DMS153 (cell line): ENCODE results near the gene PRR7.
"Not testable (repeated sequence)": the region's sequence is repeated elsewhere in the genome, so short reads cannot be mapped to it uniquely, and the experiment has no call there.

Experiments used
- DNase-seq: peaks from one replicate; lab custom pipeline; 2025; lab: John Stamatoyannopoulos, UW

The PRR7 gene, protein sequence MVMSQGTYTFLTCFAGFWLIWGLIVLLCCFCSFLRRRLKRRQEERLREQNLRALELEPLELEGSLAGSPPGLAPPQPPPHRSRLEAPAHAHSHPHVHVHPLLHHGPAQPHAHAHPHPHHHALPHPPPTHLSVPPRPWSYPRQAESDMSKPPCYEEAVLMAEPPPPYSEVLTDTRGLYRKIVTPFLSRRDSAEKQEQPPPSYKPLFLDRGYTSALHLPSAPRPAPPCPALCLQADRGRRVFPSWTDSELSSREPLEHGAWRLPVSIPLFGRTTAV

DNA sequence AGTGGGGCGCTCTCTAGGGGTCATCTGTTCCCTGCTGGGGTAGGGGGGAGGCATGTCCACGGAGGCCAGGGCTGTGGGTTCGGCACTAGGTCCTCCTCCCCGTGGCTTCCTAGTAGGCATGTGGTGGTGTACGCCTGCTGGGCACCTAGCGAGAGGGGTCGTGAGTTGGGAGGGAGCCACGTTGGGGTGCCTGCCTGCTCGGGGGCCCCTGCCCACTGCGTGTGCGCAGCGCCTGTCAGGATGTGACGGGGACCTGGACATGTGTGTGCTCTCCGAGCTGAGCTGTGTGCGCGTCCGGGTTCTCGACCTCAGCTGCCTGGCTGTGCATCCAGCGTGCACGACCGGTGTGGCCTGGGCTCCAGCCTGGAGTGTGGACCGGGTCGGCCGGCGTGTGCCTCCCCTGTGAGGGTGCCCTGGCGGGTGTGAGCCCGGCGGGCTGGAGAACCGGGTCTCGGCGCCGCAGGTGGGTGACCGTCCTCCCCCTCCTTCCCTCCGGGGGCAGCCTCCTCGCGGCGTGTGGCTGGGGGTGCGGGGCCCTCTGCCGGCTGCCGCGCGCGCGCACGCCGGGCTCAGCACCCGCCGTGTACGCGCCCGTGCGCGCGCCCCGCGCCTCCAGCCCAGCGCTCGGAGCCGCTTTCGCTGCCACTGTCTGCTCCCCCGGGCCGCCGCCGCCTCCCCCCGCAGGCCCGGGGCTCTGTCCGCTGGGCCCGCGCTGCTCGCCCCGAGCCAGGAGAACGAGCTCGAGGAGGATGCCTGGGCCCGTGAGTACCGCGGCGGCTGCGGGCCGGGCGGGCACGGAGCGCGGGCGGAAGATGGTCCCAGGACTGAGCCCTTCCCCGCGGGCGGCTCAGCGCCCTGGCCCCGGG lies at the start of gene PRR7:
PRR7 (plus strand) TSS at position 615 of the 866 bp plus-strand sequence. CDS start 8,254 bp downstream, outside the sequence.
- peak; percentile 5 for DNase-seq

DNA sequence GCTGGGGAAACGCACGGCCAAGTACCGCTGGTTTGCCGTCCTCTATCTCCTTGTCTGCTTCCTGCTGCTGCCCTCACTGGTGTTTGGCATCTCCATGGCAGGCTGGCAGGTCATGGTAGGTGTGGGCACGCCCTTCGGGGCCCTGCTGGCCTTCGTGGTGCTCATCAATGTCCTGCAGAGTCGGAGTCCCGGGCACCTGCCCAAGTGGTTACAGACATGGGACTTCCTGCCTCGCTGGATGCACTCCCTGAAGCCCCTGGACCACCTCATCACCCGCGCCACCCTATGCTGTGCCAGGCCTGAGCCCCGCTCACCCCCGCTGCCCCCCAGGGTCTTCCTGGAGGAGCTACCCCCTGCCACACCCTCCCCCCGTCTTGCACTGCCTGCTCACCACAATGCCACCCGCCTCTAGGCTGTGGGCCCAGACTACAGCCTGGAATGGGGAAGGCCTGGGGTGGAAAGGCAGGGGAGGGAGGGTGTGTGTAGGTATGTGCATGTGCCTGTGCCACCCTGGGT lies 48.7 kb upstream of the PRR7 start:
- no peak for DNase-seq

DNA sequence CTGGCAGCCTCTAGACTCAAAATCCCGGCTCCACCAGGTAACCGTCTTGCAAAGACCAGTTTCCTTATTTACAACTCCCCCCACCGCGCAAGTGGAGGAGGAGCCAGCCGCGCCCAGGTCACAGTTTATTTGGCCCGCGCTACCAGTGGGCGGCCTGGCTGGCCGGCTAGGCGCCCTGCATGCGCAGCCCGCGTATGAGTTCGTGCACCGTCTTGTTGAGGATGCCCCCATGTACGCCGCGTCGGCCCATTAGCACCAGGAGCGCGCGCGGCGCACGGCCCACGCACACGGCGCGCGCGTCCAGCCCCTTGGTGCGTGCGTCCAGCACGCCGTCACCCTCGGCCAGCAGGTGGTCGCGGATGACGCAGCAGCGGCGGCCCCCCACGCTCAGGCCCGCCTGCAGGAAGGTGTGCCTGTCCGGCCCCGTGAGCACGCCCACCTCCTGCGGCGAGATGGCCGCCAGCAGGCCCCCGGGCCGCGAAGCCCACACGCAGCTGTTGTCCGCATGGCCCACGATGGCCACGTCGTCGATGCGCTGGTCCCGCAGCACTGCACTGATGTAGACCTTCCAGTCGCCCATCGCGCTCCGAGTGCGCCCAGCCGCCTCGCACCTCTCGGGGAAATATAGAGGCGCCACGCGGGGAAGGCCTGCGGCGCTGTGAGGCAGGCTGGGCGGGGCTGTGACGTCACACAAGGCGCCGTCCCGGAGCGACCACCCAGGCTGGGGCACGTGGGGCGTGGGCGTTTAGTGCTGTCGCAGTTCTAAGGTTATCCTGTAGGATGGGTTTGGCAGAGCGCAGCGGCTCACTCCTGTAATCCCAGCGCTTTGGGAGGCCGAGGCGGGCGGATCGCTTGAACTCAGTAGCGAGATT lies 46.4 kb upstream of the PRR7 start, which contains the start of gene PFN3:
PFN3 (minus strand) TSS at position 665 of the 872 bp plus-strand sequence; CDS start at position 580, 85 bp downstream.
- DNase-seq, result no peak

DNA sequence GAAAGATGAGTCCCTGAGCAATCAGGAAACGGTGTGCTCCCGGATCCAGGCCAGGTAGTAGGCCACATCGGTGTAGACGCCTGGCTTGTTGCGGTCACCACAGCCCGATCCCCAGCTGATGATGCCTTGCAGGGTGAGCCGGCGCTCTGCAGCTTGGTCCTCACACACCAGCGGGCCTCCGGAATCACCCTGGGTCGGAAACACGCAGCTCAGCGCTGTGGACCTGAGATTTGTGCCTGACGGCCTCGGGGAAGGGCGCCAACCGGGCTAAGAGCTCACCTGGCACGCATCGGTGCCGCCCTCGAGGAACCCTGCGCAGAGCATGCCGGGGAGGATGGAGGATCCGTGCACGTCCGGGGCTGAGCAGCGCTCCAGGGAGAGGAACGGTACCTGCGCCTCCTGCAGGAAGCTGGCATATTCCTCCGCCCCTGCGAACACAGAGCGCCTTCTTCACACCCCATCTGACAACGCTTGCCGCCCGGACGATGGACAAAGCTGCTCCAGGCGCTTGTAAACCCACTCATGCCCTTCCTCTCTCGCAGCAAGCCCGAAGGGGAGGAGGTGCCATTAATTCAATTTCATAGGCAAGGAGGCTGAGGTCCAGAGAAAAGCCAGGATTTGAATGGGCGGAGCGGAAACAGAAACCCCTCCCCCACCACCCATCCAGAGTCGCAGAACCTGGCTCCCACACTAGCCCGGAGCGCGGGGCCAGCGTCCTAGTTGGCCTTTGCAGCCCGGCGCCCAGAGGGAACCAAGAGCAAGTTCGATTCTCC lies 44.2 kb upstream of the PRR7 start:
- DNase-seq, result peak; percentile 70

DNA sequence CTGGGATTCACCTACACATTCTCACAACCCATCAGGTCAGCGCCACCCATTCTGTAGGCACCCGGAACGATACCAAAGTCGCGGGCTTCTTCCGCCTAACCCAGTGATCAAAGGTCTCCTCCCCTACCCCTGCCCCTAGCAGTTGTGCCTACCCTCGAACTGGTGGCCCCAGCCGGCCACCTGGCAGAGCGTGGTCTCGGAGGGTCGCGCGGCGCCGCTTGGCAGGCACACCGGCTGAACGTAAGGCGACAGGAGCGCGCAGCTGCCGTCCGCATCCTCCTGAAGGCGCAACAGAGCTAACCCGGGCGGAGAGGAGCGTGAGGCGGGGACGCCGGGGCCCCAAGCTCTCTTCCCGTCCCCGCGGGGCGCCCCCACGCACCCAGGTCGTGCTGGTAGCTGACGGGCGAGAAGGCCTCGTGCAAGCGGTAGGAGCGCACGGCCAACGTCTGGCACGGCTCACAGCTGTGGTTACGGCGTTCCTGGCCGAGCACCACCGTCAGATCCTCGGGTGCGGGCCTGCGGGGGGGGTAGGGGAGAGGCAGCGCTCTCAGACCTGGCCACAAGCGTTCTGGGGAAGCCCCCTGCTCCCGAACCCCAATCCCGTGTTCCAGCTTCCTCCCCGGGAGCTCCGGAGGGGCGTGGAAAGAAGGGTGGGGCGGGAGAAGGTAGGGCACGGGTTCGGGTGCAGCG lies 43.4 kb upstream of the PRR7 start:
- DNase-seq, result peak; percentile 4

DNA sequence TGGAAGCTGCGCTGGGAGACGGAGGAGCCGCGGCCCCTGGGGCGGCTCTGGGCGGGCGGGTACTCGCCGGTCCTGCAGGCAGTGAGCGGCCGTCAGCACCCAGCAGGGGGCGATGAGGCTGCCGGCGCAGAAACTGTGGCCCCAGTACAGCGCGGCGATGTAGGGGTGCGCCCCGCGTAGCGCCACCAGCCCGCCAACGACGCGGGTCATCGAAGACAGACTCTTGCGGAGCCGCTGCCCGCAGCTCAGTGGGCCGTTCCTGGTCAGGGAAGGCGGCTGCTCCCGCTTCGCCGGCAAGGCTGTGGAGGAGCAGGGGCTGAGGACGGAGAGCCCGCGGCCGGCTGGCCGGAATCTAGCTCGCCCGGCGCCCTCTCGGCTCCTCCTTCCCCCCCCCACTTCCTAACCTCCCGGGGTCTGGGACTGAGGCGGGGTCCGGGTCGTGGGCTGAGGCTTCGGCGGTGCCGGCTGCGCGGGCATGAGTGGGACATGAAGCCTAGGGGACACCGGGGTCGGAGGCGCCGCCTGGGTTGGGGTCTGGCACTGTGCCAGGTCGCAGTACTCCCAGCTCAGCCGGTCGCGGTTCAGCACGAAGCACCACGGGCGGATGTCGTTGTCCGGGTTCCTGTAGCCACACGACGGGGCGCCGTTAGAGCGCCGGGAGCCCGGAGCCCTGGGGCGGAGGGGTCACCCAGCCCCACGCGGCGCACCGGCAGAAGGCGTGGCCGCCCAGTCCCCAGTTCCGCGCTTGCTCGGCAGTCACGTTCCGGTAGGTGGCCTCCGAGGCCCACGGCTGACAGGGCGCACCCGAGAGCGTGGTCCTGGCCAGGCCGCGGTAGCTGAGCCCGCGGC lies 42.6 kb upstream of the PRR7 start:
- peak; percentile 34 for DNase-seq

DNA sequence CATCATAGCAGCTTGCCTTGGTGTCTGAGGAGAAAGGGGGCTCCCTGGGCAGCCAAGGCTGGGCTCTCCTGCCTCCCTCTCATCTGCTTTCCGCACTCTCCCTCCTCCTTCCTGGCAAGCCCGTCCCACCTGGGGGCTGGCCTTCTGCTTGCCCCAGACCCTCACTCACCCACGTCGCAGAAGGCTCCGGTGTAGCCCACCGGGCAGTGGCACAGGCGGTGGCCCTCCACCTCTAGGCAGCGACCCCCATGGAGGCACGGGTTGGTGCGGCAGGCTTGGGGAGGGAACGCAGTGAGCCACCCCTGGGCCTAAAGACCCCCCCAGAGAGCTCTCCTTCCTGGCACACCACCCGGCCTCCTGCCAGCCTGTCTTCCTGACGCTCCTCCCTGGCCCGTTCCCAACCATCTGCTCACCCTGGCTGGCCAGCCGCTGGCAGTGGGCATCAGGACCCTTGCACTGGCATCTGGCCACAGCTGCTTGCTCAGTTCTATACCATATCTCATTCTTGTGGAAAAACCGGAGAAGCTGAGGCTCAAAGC lies 41.9 kb upstream of the PRR7 start:
- no peak for DNase-seq

DNA sequence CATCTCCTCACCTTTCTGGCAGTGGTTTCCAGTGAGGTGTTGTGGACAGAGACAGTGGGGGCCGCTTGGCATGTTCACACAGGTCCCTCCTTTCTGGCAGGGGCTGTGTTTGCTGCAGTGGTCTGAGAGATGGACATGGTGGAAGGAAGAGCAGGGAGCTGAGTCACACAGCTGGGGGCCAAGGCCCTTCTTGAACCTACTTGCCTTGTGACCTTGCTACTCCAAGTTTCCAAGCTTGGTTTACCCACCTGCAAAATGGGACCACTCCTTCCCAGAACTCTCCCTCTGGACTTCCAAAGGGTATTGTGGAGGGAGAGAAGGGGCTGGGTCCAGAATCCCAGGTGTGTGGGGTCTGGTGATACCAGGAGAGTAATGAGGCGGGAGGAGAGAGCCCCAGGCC lies 41.3 kb upstream of the PRR7 start:
- DNase-seq, result no peak

DNA sequence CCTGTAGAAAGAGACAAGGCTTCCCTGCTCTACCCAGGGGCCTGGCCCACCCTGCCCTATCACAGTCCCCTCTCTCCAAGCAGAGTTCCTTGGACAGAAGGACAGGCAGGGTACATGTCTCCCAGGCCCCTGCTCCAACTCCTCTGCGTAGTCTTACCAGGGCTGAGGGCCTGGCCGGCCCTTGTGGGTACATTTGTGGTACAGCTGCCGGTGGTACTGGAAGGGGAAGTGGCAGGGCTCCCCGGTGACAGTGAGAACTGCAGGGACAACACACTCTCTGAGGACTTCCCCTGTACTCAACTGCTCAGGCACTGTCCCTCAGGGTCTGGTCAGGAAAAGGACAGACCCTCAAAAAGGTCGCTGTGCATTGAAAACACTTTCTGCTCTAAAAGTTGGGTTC lies 40.8 kb upstream of the PRR7 start:
- DNase-seq, result no peak

DNA sequence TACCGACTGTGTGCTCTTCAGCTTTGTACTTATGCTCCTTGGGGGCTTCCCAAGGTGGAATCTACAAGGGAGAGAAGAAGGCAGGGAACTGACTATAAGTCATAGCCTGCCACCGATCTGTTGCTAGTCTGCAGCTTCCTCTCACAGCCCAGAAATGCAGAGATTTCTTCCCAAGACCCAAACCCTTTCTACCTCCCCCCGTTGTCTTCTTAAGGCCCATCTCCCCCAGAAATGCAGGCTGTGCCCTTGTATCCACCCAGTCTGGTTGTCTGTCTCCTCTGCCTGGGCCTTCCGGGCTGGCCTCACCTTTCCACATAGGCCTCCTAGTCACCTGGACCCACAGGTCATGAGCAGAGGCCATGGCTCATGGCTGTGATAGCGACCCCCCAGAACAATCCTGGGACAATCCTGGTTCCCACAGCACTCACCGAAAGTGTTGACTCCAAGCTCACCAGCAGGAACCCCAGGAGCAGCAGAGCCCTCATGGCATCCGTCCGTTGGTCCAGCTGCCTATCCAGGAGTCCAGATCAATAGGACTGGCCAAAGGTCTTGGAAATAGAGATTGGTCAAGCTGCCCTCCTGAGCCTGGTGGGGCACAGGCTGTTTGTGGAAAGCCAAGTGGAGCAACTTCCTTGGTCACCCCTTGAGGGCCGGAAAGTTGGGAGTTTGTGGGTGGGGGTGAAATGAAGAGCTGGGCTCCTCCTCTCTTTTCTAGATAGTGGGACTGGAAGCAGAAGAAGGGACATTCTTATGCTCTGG lies 37.4 kb upstream of the PRR7 start, which contains the start of gene F12:
F12 (minus strand) TSS at position 522 of the 759 bp plus-strand sequence; CDS start at position 485, 37 bp downstream.
- DNase-seq, result no peak

DNA sequence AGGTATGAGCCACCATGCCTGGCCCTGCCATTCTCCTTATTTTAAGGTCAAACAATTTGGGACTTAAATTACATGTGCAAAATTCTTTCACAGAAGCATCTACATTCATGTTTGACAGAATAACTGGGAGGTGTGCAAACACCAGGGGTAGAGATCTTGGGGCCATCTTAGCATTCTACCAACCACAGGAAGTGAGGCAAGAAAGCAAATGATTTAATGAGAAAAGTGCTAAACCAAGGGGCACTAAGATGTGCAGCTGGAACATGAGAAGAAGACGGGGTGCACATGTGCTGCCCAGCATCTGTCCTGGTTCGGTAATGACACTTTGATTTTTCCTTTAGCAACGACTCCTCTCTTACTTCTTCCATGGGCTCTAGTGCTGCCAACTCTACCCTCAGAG lies 36.0 kb upstream of the PRR7 start:
- no peak for DNase-seq

DNA sequence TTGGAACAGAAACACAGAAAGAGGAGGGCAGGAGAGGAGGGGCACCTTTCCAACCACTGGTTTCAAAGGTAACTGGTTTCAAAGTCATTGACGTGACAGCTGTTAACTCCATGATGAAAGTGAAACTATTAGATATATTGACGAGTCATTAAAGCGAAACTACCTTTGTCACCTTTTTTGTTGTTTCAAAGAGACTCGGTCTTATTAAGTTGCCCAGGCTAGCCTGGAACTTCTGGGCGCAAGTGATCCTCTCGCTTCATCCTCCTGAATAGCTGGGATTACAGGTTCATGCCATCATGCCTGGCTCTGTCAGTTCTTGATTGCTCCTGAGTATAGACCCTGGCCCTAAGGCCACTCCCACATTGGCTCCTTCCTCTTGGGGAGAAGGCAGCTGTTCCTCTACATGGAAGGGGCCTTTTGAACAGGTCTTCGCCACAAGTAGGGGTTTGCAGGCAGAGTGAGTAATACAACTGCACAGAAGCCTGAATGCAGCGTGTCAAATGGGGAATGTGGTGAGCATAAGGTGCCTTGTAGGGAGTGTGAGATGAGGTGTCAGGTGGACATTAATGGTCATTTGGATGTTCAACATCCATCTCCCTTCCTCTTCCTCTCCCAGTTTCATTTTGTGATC lies 33.9 kb upstream of the PRR7 start:
- DNase-seq, result no peak

DNA sequence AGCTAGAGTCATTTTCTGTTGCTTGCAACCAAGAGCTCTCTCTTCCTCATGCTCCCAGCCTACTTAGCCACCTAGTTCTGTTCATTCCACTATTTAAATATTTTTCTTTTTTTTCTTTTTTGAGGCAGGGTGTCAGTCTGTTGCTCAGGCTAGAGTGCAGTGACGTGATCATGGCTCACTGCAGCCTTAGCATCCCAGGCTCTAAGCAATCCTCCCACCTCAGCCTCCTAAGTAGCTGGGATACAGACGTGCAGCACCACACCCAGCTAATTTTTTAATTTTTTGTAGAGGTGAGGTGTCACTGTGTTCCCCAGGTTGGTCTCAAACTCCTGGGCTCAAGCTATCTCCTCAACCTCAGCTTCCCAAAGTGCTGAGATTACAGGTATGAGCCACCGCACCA lies 32.1 kb upstream of the PRR7 start:
- no peak for DNase-seq

DNA sequence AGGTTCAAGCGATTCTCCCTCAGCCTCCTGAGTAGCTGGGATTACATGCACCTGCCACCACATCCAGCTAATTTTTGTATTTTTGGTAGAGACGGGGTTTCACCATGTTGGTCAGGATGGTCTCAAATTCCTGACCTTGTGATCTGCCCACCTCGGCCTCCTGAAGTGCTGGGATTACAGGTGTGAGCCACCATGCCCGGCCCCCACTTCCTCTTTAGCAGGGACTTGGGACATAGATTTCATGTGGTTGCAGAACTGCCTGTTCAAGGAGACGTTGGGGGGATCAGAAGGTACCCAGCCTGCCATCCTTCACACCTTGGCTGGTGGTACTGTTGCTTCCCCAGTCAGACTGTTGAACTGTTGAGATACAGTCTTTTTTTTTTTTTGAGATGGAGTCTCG lies 29.5 kb upstream of the PRR7 start:
- not testable (repeated sequence) for DNase-seq

DNA sequence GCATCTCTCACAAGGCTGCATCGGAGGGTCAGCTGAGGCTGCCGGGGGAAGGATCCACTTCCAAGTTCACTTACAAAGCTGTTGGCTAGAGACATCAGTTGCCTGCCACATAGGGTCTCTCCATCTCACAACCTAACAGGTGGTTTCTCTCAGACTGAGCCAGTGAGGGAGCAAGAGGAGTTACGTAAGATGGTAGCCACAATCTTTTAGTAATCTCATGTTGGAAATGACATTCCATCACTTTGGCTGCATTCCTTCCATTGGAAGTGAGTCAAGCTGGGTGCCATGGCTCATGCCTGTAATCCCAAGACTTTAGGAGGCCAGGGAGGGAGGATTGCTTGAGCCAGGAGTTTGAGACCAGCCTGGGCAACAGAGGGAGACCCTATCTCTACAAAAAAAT lies 27.6 kb upstream of the PRR7 start:
- no peak for DNase-seq

DNA sequence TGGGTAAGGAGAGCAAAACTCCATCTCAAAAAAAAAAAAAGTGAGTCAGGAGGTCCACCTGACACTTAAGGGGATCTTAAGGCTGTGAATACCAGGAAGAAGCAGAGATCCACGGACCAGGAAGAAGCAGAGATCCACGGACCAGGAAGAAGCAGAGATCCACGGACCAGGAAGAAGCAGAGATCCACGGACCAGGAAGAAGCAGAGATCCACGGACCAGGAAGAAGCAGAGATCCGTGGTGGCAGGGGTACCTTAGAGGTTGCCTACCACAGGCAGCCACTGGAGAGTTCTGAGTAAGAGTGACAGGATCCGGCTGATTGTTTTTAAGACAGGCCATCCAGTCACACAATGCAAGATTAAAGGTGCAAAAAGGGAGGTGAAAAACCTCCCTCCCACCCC lies 26.1 kb upstream of the PRR7 start:
- DNase-seq, result not testable (repeated sequence)

DNA sequence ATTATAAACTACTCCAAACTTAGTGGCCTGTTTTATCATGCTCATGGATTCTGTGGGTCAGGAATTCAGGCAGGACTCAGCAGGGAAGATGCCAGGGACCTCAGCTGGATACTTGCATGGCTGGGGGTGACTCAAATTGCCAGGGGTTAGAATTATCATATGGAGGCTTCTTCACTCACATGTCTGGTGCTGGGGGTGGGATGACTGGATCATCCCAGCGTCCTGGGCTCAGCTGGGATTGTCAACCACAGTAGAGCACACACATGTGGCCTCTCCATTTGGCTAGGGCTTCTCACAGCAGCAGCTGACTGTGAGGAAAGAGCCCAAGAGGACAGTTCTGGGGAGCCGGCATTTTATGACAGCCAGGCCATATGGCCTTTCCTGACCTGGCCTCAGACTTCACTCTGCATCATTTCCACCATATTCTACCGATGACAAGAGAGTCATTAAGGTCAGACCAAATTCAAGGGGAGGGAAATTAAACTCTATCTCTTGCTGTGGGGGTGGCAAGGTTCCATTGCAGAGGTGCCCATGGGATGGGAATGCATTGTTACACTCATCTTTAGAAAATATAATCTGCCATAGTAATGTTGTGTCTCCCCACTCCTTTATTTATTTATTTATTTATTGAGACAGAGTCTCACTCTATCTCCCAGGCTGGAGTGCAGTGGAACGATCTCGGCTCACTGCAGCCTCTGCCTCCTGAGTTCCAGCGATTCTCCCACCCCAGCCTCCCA lies 25.4 kb upstream of the PRR7 start:
- no peak for DNase-seq
